ENCODE results near the gene FGD3. TPM values are rescaled to one million over a fixed set of nuclear protein-coding genes. Genes with fewer than 3 reads are reported as not detected.

The FGD3 gene
- total RNA-seq, 1 experiment from 2014 or later, result 1.8 TPM

DNA sequence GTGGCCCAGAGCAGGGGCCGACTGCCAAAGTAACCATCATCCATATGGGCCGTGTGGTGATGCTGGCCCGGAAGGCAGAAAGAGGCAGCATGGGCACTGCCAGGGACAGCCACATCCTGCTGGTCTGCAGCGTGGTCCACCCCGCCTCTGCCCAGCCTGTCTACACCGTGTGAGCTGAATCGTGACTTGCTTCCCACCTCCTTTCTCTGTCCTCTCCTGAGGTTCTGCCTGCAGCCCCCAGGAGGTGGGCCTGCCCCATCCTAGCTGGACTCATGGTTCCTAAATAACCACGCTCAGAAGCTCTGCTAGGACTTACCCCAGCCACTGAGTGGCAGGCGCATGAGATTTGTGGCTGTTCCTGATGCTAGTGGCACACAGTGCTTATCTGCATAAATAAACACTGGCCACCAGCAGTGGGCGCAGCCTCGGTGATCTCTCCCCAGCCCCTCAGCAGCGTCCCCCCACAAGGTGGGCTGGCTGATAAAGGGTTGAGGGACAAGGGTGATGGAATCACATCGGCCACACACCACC lies 88.6 kb downstream of the FGD3 start:
- Histone ChIP-seq H3K23ac (ENCODE audit: insufficient read length, low read depth, low read length) (no peak overlapping the region), H3K4me1 (ENCODE audit: insufficient read depth, low read length) (no peaks in the 10 kb centered on the region), H4K8ac (replicated peaks; ENCODE audit: insufficient read length, low read depth, low read length) (no peak overlapping the region), H2AFZ (ENCODE audit: low read length) (no peak overlapping the region), H4K91ac (ENCODE audit: insufficient read length, low read depth, low read length) (no peak overlapping the region), H2BK5ac (ENCODE audit: insufficient read length, low read length) (no peak overlapping the region), H3K9me3 (ENCODE audit: control insufficient read depth, low read depth, low read length) (no peaks in the 10 kb centered on the region), H3K79me1 (ENCODE audit: insufficient read depth, low read depth, low read length, poor library complexity, severe bottlenecking) (no peaks in the 10 kb centered on the region), H2BK12ac (ENCODE audit: insufficient read length, low read depth, low read length) (no peak overlapping the region), H2BK20ac (ENCODE audit: low read depth, low read length, poor library complexity, severe bottlenecking) (no peak overlapping the region), H2AK5ac (ENCODE audit: insufficient read length, low read length) (no peak overlapping the region), H3K23me2 (ENCODE audit: insufficient read length, low read depth, low read length, poor library complexity, severe bottlenecking) (no peaks in the 10 kb centered on the region), H3K27me3 (ENCODE audit: insufficient read depth, low read length) (no peaks in the 10 kb centered on the region), H4K5ac (ENCODE audit: insufficient read length, low read depth, low read length) (no peak overlapping the region), H3K4ac (ENCODE audit: low read depth, low read length) (no peak overlapping the region), H3K27ac (ENCODE audit: insufficient read length, low read depth, low read length) (no peak overlapping the region), H3T11ph (ENCODE audit: low read length) (no peak overlapping the region), H3K79me2 (ENCODE audit: insufficient read depth, low read length) (no peaks in the 10 kb centered on the region), H3K18ac (ENCODE audit: insufficient read length, low read depth, low read length) (no peak overlapping the region), H3K4me2 (ENCODE audit: insufficient read depth, insufficient read length, low read length) (no peak overlapping the region), H3K9ac (ENCODE audit: extremely low read depth, insufficient read length, low read length) (no peak overlapping the region), H4K20me1 (ENCODE audit: control insufficient read depth, insufficient read depth, insufficient read length) (no peaks in the 10 kb centered on the region), H3K56ac (ENCODE audit: insufficient read length, low read depth, low read length) (no peak overlapping the region), H2BK120ac (ENCODE audit: low read depth, low read length, poor library complexity, severe bottlenecking) (no peak overlapping the region), H2BK15ac (ENCODE audit: low read depth, low read length) (no peak overlapping the region), H3K14ac (ENCODE audit: insufficient read depth, low read length) (no peak overlapping the region; the same call in 1 of the 2 replicates)
- no peak overlapping the region for H3K27ac Mint-ChIP-seq
- DNase-seq, result no peak
- no peaks in the 10 kb centered on the region; the same call in 1 of the 2 replicates for H3K27me3 Mint-ChIP-seq (ENCODE audit: low read depth)
- H3K36me3 Mint-ChIP-seq (ENCODE audit: insufficient read depth in 1 of 3, low read depth in 3 of 3), result no peaks in the 10 kb centered on the region
- H3K4me3 Mint-ChIP-seq, result no peak overlapping the region
- H3K4me1 Mint-ChIP-seq, result peaks cover 6 to 24% of the 10 kb centered on the region in 2 experiments
- H3K9me3 Mint-ChIP-seq, result no peaks in the 10 kb centered on the region
- WGBS (ENCODE audit: extremely low coverage, insufficient read length, low lambda C conversion rate), result no CpG with 5 or more reads among the region's 13 CpGs
- no peak for TF ChIP-seq CTCF (conservative IDR thresholded peaks at IDR 0.05)
